Hematopoietic multipotent progenitor cell (in vitro differentiated cells): Measurements from ENCODE around the gene RBBP6. TPM values are rescaled to one million over a fixed set of nuclear protein-coding genes. Genes with fewer than 3 reads are reported as not detected.

ENCODE experiments used
- total RNA-seq: library from RNA; depleted of rRNA; stranded (reverse); fragments of >200 nt; gene quantifications from one replicate; pipeline ENCODE4 v1.2.3, GENCODE V29; 2012

The RBBP6 gene
- total RNA-seq, 1 donor: 47.4 TPM

Other genes with a start within 250 kb of the RBBP6 start
- 29.6 TPM for gene TNRC6A, start 190.1 kb downstream of the RBBP6 start, total RNA-seq